DLD1 (cell line): ENCODE data around the gene LRRC55.

Experiments used
- in situ Hi-C: cut with HindIII; loops from 2 replicates; pipeline ENCODE4 v1.10.0; 2017; ENCODE audit warnings: low sequenced_read_pairs

LRRC55 gene

DNA sequence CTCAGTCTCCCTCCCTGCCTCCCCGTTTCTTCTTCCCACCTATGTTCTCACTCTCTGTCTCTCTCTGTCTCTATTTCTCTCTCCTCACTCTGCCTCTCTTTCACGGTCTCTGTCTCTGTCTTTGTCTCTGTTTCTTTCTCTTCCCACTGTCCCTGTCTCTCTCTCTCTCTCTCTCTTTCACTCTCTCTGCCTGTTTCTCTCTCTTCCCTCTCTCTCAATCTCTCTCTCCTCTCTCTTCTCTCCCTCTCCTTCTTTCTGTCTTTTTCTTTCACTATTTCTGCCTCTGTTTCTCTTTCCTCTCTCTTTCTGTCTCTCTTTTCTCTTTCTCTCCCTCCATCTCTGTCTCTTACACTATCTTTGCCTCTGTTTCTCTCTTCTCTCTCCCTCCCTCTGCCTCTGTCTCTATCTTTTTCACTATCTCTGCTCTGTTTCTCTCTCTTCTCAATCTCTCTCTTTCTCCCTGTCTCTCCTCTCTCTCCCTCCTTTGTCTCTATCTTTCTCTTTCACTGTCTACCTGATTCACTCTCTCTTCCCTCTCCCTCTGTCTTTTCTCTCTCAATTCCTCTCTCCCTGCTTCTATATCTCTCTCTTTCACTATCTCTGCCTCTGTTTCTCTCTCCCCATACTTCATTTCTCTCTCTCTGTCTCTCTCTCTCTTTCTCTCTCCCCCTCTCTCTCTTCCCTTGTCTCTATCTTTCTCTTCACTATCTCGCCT, 49.9 kb downstream of the LRRC55 start:
- in situ Hi-C loops: loop anchor here (10.0 kb wide), 1 partner anchor 137 kb away; no protein-coding TSS in a partner anchor

DNA sequence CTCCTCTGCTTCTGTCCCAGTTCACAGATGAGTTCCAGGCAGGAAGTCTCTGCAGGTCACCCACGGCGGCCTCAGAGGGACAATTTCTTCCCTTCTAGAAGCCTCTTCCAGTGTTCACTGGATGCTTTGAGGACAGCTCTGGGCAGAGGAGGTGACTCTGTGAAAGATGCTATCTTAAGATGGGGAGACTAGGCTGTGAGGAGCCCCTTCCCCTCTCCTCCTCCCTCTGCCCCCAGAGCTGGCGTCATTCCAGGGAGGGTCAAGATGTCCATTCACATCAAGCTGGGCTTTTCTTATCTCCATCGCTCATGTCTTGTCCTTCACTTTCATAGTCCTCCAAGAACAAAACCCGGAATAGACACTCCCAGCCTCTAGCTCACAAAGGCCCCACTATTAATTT, 51.9 kb downstream of the LRRC55 start:
- in situ Hi-C loops: loop anchor here (10.0 kb wide), 1 partner anchor 139 kb away; no protein-coding TSS in a partner anchor

DNA sequence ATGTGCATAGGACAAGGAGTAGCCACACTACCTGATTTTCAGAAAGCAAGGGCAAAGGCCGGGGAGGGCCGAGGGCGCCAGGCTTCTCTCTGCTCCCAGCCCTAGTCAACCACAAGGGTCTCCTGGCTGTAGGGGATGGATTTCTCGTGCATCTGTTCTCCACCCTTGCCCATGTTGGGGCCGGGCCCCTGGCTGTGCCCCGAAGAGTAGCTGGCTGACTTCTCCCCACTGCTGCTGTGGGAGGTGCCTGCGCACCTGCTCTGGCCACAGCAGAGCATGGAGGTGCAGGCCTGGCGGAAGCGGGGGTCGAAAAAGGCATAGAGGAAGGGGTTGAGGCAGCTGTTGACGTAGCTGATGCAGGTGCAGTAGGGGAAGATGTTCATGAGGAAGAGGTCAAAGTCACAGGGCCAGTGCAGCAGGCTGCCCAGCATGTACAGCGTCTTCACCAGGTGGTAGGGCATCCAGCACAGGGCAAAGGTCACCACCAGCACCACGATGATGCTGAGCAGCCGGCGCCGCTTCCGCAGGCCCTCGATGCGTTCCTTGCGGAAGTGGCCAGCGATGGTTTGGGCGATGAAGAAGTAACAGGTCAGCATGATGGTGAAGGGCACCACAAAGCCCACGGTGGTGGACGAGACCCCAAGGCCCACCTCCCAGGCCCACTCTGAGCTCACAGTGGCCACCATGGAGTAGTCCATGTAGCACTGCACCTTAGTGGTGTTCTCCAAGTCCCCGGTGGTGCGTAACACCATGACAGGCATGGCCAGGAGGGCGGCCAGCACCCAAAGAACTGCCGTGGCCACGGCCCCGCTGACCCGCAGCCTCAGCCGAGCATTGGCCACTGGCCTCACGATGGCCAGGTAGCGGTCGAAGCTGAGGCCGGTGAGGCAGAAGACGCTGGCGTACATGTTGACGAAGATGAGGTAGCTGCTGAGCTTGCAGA, 54.3 kb downstream of the LRRC55 start:
- in situ Hi-C loops: loop anchor here (10.0 kb wide), 1 partner anchor 141 kb away; no protein-coding TSS in a partner anchor

DNA sequence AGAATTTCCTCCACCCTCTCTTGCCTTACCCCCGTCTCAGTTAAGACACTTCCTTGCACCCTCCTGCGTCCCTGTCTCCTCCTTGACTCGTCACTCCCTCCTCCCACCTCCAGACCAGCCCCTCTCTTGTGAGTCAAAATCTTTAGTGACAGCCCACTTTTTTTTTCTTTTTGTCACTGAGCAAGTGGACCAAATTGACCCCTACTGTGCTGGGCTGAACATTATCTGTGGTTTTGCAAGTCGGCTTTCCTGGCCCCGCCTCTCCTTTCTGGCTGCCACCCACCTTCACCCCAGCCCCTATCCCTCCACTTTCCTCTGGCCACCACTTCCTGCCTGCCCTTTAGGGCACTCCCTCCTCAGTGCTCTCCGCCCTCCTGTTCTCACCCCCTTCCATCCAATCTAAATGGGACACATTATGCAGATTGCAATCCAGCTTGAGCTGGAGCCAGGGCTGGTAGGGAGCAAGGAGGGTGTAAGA, 55.5 kb downstream of the LRRC55 start, which contains the start of gene APLNR:
TSS of gene APLNR (minus strand) at position 47 of the 478 bp plus-strand sequence. CDS start 246 bp downstream, outside the sequence.
- in situ Hi-C loops: loop anchor here (10.0 kb wide), 1 partner anchor 142 kb away; no protein-coding TSS in a partner anchor

DNA sequence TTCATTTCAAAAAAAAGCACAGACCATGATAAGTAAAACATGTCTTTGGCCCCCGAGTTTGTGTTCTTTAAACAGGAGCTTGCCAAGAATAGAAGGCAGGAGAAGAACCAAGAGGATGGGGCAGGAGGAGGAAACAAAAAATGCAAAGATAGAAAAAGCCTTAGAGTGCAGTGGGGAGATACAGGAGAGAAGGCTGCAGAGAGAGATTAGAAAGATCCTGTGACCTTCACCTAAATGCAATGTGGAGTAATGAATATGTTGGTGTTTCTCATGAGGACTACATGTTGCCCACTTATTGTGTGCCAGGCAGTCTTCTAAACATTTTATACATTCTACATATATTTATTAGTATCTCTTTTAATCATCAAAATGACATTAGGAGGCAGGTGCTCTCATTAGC, 57.6 kb downstream of the LRRC55 start:
- in situ Hi-C loops: loop anchor here (10.0 kb wide), 1 partner anchor 145 kb away; no protein-coding TSS in a partner anchor

DNA sequence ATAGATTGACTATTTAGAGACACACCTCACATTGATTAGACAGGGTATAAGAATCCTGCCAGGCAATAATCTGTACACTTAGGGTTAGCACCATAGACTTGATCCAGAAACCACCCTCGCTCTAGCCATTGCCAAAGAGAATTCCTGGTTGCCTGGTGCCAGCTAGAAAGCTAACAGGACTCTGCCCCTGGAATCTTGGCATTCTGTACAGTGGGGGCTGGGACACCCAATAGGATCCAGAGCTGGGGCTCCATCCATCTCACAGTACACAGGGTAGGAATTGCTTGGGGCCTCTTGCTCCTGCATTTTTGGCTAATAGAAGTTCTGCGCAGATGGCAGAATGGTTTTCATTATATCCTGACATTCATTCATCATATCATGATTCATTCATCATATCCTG, 58.3 kb downstream of the LRRC55 start:
- in situ Hi-C loops: no loop called here

DNA sequence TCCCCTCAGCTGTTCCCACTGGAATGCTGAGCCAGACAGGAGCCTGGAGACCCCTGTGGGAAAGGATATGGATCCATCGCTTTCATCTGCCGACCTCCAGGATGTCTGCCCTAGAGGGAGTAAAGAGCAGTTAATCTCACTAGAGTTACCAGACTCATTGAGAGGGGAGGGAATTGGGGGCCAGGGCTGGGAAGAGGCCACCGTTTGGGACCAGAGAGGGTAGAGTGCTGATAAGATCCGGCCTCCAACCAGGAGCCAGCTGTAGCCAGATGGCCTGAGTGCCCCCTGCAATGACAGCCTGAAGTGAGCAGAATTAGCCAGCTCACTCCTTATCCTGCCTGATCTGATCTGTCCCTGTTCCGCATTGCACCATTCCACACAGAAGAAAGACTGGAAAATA, 59.0 kb downstream of the LRRC55 start:
- in situ Hi-C loops: no loop called here
